DND-41 (cell line): ENCODE measurements around the gene MAP3K8.

ENCODE experiments used
- CTCF ChIP-seq: IDR thresholded peaks from 2 replicates; pipeline ENCODE4 v1.5.1; 2012; ENCODE audit warnings: borderline replicate concordance, low read length, moderate library complexity, mild to moderate bottlenecking; ENCODE audit not compliant: poor library complexity, severe bottlenecking; ENCODE audit errors: extremely low read depth
- EZH2 ChIP-seq: IDR thresholded peaks from 3 replicates; pipeline ENCODE4 v1.6.1; 2012; ENCODE audit warnings: borderline replicate concordance, low read depth, mild to moderate bottlenecking, moderate library complexity, low read length, inconsistent platforms; ENCODE audit not compliant: severe bottlenecking

DNA sequence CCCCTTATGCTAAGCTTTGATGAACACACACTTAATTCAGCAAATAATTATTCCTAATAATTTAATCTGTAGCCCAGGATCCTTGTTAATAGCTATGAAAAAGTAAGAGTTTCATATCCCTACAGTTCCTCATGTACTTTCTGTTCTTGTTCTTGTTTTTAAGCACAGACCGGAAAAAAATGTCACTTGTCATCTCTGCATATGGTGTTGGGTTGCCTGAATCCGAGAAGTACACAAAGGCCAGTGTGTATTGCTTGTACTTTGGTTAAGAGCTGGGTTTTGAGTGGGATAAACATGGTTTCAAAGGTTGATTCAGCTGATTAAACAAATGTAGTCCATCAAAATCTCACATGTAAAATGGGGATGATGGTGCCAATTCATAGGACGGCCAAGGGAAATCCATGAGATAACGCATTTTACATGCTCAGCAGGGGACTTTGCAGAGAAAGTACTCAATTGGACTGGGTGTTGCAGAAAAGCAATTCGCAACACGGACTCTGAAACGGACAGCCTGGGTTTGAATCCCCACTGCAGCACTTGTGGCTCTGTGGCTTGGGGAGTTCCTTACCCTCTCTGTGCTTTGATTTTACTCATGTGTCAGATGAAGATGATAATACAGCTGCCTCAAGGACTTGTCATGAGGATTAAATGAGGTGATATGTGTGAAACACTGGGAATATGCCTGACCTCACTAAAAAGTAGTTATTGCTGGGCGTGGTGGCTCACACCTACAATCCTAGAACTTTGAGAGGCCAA lies 71.7 kb downstream of the MAP3K8 start:
- no peak for TF ChIP-seq CTCF
- no peak for TF ChIP-seq EZH2
